Kasumi-1 (cell line): ENCODE data around the gene MED10.

Experiments
- DNase-seq, 2 experiments: peaks; one replicate each; lab custom pipeline; 2025; lab: John Stamatoyannopoulos, UW

The MED10 gene, protein sequence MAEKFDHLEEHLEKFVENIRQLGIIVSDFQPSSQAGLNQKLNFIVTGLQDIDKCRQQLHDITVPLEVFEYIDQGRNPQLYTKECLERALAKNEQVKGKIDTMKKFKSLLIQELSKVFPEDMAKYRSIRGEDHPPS

DNA sequence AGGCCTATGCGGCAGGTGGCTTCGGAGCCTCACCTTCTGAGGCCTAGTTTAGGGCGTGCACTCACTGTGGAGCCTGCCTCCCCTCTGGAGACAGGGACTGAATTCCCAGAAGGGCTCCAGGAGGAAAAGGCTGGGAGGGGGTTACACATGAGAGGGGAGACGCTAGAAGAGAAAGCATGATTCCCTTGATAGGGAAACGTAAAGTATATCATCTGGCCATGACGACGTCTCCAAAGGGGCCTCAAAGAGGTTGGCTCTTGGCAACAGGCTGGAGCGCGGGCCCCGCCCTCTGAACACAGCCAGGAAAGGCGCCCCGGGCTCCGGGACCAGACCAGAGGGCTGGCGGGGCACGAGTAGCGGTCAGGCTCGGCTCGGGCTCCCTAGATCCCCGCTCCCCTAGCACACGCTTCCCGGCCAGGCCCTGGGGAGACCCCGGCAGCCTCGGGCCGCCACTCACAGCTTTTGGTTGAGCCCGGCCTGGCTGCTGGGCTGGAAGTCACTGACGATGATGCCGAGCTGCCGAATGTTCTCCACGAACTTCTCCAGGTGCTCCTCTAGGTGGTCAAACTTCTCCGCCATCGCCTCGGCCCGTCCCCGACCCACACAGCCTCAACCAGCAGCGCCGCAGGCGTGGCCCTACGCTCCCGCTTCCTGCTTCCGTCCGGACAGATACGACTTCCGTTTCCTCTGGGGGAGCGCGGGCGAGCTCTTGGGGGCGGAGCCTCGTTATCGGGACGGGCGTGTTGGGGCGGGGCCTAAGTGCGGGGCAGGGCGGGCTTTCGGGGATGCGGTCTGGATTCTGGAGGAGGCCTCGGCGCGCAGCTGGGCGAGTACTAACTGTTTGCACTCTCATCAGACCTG is at the start of gene MED10:
MED10 (minus strand) TSS at position 643 of the 861 bp plus-strand sequence; CDS start at position 579, 64 bp downstream.
- peak; percentile 88 to 92 for DNase-seq

DNA sequence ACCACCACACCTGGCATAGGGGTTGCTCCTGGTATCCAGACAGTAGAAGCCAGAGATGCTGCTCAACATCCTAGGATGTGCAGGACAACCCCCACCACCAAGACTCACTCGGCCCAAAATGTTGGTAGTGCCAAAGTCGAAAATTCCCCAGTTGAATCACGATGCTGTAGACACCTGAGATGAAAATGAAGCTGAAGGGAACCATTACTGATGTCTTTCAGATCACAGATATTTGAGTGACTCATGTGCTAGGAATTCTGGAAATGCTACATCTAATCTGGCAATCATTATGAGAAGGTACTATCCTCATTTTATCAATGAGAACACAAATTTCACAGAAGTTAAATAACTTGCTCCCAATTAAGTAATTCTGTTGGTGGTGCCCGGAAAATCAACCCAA is 49.3 kb upstream of the MED10 start:
- DNase-seq, result no peak

DNA sequence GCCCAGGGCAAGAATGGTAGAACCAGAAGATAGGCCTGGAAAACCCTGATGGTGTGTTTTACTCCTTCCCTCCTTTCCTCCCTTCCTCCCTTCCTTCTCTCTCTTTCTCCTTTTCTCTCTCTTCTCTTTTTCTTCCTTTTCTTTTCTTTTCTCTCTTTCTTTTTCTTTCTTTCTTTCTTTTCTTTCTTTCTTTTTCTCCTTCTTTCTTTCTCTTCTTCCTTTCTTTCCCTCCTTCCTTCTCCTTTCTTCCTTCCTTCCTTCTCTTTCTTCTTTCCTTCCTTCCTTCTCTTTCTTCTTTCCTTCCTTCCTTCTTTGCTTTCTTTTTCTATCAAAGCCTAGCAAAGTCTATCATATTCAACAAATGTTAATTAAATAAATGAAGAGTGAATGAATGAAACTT is 46.4 kb upstream of the MED10 start:
- no peak for DNase-seq

DNA sequence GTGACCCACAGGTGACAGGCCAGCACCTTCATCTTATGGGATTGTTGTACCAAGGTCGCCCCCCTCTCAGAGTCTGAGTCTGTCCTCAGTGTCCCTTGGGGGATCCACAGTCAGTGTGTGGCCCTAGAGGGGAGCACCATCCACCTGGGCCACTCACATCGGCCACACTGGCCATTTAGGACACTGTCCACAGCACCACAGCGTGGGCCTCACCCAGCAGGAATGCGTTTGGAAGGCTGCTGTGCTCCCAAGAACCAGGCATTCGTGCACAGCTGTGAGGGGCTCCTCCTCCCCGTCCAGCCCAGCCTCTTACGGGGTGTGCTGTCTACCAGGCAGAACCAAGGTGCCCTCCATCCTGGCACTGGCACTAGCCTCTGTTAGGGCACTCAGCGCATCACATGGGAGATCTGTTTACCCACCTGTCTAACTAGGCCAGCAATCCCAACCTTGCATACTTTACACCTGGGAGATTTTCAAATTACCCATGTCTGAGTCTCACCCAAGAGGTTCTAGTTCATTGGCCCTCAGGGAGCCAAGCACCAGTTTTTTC is 45.8 kb upstream of the MED10 start:
- DNase-seq, result no peak

DNA sequence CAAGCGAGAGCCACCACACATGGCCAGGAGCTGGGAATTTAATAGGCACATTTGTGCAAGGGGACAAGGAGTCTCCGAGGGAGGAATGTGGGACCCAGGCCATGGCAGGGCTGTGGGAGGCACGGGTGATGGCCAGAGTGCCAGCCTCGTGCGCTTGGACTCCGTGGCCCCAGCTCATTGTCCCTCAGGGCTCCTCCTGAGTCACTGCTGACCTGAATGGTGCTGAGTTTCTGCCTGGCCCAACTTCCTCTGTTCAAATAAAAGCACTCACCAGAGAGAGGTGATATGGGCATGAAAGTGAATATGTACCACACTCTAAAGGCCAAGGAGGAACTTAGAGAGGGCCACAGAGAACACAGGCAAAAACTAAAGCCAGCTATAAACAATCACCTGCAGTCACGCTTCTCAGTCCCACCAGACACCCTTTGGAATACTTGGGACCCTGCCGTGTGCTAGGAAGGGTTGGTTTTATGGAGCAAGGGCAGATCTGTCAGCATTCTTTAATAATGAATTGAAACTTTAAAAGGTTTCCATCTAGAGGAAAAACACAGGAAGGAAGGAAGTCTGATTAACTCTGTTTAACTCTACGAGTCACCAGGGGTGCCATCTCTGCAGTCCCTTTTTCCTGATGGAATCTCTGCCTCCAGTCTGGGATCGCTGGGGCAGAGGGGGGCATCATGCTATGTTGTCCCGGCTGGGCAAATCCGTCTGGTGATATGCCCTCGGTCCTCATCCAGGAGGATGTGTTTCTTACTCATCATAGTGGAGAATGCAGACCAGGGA is 45.2 kb upstream of the MED10 start:
- DNase-seq, result no peak

DNA sequence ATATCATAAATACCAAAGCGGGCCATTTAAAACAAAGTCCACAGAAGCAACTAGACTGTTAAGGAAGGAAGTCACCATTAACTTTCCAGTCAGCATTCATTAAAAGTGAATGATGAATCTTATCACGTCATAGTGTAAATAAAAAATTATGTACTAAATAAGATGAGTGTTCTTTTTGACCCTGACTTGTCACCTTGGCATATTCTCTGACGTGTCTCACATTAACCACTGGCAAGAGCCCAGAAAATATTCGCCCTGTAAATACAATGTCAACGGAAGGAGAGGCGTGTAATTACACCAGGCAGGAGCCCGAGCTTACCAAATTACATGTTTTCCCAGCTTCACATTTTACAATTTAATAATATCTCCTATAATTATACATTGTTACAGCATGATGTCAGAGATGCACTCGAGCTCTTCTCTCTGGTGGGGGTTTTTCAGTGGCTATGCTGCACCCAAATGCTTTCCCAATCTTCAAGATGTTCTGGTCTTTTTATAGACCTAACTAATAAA is 41.0 kb upstream of the MED10 start:
- no peak for DNase-seq

DNA sequence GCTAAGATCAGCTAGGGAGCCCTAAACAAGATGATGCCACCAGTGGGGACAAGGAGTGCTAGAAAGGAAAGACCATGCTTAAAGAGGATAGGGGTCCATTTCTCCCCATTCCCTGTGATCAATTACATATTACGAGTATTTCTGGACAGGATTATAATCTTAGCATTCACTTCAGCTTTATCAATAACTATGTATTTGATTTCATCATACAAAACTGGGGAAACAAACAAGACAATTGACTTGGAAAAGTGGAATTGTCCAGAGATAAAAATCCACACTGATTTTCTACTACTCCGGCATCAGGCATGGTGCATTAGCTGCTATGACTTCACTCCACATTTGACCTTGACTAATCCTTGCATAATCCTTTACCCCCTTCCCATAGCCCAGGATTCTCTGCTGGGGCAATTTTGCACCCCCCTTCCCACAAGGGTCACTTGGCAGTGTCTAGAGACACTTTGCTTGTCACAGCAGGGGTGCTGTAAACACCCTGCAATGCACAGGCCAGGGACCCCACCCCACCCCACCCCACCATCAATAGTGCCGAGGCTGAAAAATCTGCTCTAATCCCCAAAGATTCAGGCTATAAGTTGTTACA is 40.4 kb upstream of the MED10 start:
- no peak for DNase-seq

DNA sequence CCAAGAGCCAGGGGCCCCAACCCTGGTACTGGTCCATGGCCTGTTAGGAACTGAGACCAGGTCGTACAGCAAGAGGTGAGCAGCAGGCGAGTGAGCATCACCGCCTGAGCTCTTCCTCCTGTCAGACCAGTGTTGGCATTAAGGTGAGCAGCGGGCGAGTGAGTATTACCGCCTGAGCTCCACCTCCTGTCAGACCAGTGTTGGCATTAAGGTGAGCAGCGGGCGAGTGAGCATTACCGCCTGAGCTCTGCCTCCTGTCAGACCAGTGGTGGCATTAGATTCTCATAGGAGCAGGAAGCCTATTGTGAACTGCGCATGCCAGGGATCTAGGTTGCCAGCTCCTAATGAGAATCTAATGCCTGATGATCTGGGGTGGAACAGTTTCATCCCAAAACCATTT is 39.3 kb upstream of the MED10 start:
- DNase-seq, result no peak

DNA sequence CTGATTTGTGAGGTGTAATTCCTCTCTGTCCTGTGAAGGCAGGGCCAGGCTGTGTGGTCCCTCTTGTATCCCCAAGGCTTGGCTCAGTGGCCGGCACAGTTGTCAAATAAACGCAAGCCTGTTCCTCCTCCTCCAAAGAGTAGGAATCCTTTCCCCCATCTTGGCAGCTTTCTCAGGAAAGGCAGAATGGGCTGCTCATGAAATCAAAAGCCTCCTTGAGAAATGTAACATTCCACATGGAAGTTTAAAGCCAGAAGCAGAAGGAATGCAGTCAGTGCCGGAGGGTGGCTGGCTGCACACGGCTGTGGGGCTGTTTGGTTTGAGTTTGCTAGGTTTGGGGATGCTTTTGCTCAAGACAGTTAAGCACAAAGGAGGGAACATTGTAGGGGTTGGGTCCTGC is 34.5 kb upstream of the MED10 start:
- no peak for DNase-seq

DNA sequence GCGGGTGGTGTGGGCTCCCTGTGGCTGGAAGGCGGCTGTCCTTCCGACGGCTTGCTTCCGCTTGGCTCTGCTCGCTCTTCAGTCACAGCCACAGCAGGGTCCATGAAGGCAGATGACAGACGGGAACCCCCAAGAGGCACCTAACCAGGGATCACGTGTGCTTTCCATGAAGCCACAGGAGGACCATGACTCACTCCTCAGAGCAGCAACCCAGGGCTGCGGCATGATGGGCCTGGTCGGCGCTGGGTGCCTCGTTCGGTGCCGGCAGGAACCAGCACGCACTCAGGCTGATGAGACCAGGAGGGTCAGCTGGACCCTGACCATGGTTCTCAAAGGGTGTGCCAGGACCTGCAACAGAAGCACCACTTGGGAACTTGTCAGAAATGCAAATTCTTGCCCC is 32.8 kb upstream of the MED10 start:
- no peak for DNase-seq

DNA sequence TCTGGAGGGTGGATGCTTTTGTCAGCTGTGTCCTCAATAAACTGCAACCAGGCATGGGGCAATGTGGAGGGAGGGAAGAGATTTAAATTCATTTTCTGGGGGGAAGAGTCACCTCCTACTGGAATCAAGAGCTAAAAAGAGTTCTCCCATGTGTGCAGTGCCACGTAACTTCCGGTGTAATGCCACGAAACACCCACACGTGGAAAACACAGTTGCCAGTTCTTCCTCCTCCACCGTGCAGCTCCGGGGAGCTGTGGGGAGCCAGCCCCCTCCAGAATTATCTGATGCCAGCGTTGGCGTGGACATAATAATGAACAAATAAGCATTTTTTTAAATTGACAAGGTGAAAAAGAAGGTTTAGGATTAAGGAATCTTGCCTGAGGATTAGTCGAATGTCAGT is 32.1 kb upstream of the MED10 start:
- no peak for DNase-seq

DNA sequence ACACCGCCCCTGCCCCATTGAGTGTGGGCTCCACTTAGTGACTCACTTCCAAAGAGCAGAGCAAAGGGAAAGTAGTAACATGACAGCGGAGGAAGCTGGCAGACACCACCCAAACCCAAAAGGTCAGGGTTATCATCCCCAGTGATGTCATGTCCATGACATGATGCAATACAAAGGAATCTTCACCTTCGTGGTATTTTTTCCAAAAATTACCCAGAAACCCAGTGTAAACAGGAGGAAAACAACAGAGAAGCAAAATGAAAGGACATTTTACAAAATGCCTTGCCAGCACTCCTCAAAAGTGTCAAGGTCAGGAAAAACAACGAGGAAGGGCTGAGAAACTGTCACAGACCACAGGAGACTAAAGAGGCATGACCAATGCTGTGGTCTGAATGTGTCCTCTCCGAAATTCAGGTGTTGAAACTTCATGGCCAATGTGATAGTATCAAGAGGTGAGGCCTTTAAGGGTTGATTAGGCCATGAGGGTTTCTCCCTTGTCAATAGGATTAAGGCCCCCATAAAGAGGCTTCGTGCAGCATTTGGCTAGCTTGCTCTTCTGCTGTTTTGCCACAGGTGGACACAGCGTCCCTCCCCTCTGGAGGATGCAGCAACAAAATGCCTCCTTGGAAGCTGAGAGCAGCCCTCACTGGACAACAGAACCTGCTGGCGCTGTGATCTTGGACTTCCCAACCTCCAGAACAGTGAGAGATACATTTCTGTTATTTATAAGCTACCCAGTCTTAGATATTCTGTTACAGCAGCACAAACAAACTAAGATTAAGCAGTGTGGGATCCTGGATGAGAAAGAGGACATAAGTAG is 30.5 kb upstream of the MED10 start:
- DNase-seq, result no peak

DNA sequence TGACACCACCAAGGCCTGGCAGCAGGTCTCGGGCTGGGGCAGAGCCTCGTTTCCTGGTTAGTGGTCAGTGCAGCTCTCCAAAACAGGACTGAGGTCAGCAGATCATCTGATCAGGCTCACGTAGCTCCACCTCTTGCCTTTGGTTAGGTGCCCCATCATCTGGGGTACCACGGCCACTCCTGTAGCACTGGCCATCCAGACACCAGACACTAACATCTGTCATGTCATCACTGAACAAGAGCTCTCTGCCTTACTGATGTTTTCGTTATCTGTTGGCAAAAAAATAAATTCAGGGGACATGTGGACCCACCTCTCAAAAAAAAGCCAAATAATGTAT is 29.9 kb upstream of the MED10 start:
- no peak for DNase-seq

DNA sequence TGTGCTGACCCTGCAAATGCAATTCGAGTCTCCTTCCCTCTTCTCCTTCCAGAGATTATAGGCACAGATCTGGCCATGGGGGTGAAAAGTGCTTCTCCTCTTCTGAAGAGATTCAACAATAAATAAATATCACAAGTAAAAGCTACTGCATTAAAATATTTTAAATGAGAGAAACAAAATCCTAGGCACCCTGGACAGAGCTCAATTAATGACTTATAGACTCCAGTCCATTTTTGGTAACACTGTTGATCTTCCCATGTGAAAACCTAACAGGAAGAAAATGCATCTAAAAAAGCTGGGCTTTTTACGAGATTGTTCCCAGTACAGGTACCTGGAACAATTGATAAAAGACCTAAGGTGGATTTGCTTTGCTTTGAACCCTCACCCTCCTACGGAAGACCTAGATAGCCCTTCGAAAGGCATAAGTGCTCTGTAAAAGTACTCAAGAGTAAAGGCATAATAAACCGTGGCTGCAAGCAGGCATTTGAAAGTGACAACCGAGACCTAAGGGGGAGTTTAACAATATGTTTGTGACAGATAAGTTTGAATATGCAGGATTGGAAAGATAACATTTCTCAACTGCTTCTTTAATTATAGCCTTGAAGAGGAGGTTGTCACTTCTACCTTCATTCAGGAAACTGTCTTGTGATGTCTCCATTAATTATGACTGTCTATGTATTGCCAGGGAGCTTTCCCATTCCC is 29.4 kb upstream of the MED10 start:
- no peak for DNase-seq

DNA sequence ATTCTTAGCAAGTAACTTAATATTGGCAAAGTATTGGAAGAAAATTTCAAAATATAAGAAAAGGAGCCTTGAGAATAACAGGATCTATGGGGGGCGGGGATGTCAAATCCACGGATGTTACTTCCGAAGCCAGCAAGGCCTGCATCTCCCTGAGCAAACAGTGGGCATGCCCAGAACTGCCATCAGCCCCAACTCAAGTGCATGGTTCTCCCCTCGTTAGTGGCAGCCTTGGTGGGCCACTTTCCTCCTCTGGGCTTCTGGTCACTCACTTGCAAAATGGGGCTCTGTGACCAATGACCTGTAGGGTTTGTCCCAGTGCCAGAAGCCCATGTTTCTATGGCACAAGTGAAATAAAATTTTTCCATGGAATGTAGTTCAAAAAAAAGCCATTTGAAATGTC is 27.2 kb upstream of the MED10 start:
- no peak for DNase-seq

DNA sequence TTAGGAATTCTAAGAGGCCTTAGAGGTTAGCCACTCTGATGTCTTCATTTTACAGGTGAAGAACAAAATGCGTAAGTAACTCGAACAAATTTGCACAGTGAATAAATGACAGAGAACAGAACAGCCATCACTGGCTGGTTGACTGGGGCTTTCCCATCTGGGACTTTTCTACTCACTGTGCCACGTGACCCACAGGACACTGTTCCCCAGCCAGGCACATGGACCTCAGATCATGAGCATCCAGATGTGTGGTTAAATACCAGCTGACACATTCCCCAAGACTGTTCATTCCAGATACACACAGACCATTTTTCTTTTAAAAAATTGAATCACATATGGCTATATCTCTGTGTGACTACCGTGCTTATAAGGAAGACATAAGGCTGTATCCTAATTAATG is 25.8 kb upstream of the MED10 start:
- DNase-seq, result no peak

DNA sequence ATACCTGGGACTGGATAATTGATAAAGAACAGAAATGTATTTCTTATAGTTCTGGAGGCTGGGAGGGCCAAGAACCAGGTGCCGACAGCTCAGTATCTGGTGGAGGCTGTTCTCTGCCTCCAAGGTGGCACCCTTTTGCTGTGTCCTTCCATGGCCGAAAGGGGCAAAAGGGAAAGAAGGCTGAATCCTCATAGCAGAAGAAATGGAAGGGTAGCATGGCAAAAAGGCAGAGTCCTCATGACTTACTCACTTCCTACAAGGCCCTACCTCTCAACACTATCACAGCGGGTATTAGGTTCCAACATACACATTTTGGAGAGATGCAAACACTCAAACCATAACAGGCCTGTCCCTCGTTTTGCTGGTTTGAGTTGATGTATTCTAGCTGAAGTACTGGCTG is 25.1 kb upstream of the MED10 start:
- no peak for DNase-seq

DNA sequence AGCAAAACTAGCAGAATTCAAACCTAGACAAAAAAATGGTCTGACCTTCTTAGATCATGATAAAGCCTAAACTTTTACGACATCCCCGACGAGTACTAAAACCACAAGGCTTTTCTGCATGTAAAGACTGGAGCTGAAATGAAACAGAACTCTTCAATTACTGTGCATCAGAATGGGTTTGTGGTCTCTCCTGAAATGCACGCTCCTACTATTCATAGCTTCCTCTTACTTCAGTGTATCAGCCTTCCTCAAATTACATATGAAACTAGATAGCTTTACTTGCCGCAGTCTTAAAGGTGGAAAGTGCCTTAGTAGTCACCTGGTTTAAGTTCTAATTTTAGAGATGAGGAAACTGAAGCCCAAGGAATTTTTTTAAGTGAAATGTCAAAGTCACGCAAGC is 24.6 kb upstream of the MED10 start:
- DNase-seq, result peak; percentile 70 to 87

DNA sequence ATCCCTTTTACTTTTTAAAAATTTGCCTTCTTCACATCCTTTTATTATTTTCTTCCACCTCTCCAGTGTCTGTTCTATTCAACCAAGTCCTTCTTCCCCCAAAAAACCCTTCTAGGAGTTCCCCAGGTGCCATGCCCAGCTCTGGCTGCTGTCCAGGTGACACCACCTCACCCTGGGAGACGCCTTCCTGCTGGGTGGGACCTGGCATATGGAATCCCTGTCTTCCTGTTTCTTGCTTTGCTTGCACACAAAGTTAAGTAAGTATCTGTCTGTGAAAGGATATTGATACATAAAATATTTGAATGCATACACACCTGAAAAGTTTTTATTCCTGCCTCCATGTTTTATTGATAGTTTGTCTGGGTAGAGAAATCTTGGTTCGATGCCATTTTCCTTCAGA is 23.1 kb upstream of the MED10 start:
- DNase-seq, result no peak

DNA sequence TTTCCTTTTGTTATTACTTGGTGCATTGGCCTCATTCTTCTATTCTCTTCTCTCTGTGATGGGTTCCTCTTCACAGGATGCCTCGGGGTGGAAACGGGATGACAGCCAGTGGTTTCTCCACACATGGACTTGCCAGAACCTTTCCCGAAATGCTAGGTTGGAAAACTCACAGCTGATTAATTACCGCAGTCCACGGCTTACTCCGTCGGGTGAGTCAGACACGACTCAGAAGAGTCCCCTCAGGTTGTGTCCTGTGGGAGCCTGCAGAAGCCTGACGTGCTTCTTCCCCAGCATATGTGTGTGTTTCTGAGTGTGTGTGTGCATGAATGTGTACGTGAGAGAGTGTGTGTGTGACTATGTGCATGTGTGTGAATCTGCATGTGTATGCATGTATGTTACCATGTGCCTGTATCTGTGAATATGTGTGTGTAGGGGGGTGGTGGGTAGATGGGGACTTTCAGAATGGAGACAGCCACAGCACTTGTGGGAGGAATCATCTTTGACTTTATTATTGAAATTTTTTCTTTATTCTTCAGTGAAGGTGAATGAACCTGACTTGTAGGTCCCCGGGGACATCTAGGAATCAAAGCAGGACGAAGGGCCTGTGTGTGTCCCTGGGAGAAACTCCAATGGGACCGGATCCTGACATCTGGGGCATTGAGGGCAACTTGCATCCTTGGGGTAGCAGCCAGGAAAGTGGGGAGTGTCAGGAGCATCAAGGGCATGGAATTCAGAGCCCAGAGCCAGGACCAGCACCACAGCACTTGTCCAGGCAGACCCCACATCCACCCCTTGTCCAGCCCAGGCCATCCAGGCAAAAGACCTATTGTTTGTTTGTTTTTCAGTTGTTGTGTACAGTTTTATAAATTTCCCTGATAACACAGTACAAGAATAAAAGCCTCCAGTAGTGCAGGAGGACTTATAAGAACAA is 21.9 kb upstream of the MED10 start:
- no peak for DNase-seq
